HEK293 (cell line): ENCODE results near the gene SYT2.

Experiments
- ZNF133 ChIP-seq: fragments of 450-650 bp; formaldehyde crosslinking; IDR thresholded peaks from 2 replicates; pipeline ENCODE4 v1.5.1; 2016; ENCODE audit warnings: missing biosample characterization, missing genetic modification characterization
- ZNF169 ChIP-seq: fragments of 450-650 bp; formaldehyde crosslinking; IDR thresholded peaks from 2 replicates; pipeline ENCODE4 v1.5.1; 2016; ENCODE audit warnings: missing biosample characterization, missing genetic modification characterization
- ZNF202 ChIP-seq: fragments of 450-650 bp; formaldehyde crosslinking; IDR thresholded peaks from 2 replicates; pipeline ENCODE4 v1.5.1; 2016; ENCODE audit warnings: missing biosample characterization, missing genetic modification characterization, borderline replicate concordance
- ZNF398 ChIP-seq: fragments of 450-650 bp; formaldehyde crosslinking; IDR thresholded peaks from 2 replicates; pipeline ENCODE4 v1.5.1; 2017; ENCODE audit warnings: missing biosample characterization, missing genetic modification characterization

- no peak for TF ChIP-seq ZNF169 (tag by site-specific recombination)
- TF ChIP-seq ZNF133 (tag by site-specific recombination): no peak
- TF ChIP-seq ZNF398 (tag by site-specific recombination): no peak
- no peak for TF ChIP-seq ZNF202 (tag by site-specific recombination)
These were observed 140.6 kb downstream of the SYT2 start for GRCh38 chr1:202569393-202570322.
